ENCODE measurements around the gene NSUN2. TPM values are rescaled to one million over a fixed set of nuclear protein-coding genes. Genes with fewer than 3 reads are reported as not detected.

The NSUN2 gene
- total and polyA plus RNA-seq, 12 donors: 21.3 to 66.8 (median 40.2) TPM

- no peak for DNase-seq
Observed at GRCh38 chr5:6626508-6626907, 6.3 kb downstream of the NSUN2 start.

GRCh38 chr5:6623941-6624340 is 8.9 kb downstream of the NSUN2 start:
- no peak overlapping the region for H3K4me3 ChIP-seq
- no peak for DNase-seq
- no peaks in the 10 kb centered on the region for H3K27me3 ChIP-seq
- no peaks in the 10 kb centered on the region for H3K4me1 ChIP-seq (replicated peaks in 1 of 2)
- H3K36me3 ChIP-seq (replicated peaks in 1 of 2): peaks cover 0 to 55% of the 10 kb centered on the region in 2 donors
- intact Hi-C loops (cut with DNase I): no loop called here
- no peaks in the 10 kb centered on the region for H3K9me3 ChIP-seq (replicated peaks in 1 of 3)
- H3K27ac ChIP-seq: no peak overlapping the region
- TF ChIP-seq POLR2A (IDR thresholded peaks at IDR 0.05): no peak
- 93 to 96% (median 94%) methylated on average over 3 of the region's 3 CpGs for WGBS, 4 donors

More at GRCh38 chr5:6626508-6626907, 6.3 kb downstream of the NSUN2 start:
- intact Hi-C loops (cut with DNase I): no loop called here
- no peak overlapping the region for H3K27ac ChIP-seq
- peaks cover 0 to 4% of the 10 kb centered on the region in 2 donors for H3K4me1 ChIP-seq (replicated peaks in 1 of 2)
- H3K4me3 ChIP-seq: no peak overlapping the region
- H3K9me3 ChIP-seq (replicated peaks in 1 of 3): no peaks in the 10 kb centered on the region
- H3K27me3 ChIP-seq: no peaks in the 10 kb centered on the region
- 91 to 94% (median 93%) methylated on average over 9 to 10 of the region's 10 CpGs for WGBS, 4 donors
- H3K36me3 ChIP-seq (replicated peaks in 1 of 2): peaks cover 0 to 43% of the 10 kb centered on the region in 2 donors
- TF ChIP-seq CTCF (IDR thresholded peaks at IDR 0.05) (no peak), POLR2A (IDR thresholded peaks at IDR 0.05) (no peak)

DNA sequence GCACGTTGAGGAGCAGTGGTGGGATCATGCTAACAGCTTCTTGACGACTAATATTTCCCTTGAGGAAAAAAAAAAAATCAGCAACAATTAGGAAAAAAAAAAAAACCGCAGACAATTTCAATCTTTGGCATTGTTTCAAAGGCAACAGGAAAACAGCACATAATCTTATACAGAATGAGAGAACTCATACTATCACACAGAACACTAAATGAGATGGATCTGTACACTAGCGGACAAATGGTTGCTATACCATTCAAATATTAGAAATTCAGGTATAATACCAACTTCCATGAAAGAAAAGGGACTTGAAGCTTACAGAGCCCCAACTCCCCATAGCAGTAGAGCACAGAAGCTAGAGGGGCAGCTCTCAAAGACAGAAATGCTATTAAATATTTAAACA is 9.6 kb downstream of the NSUN2 start:
- no peak overlapping the region for H3K27ac ChIP-seq
- H3K27me3 ChIP-seq: no peaks in the 10 kb centered on the region
- 88 to 93% (median 90%) methylated on average over 4 of the region's 4 CpGs for WGBS, 4 donors
- peaks cover 0 to 55% of the 10 kb centered on the region in 2 donors for H3K36me3 ChIP-seq (replicated peaks in 1 of 2)
- H3K9me3 ChIP-seq (replicated peaks in 1 of 3): no peaks in the 10 kb centered on the region
- intact Hi-C loops (cut with DNase I): no loop called here
- TF ChIP-seq POLR2A (IDR thresholded peaks at IDR 0.05) (no peak), CTCF (IDR thresholded peaks at IDR 0.05) (no peak)
- no peaks in the 10 kb centered on the region for H3K4me1 ChIP-seq (replicated peaks in 1 of 2)
- DNase-seq: no peak
- H3K4me3 ChIP-seq: no peak overlapping the region

- TF ChIP-seq POLR2A (IDR thresholded peaks at IDR 0.05) (no peak), CTCF (IDR thresholded peaks at IDR 0.05) (no peak)
- Histone ChIP-seq H3K9me3 (replicated peaks in 1 of 3) (no peaks in the 10 kb centered on the region), H3K27me3 (no peaks in the 10 kb centered on the region), H3K27ac (no peak overlapping the region), H3K36me3 (replicated peaks in 1 of 2) (peaks cover 0 to 84% of the 10 kb centered on the region in 2 donors), H3K4me1 (replicated peaks in 1 of 2) (no peaks in the 10 kb centered on the region), H3K4me3 (no peak overlapping the region)
- intact Hi-C loops (cut with DNase I): no loop called here
- no peak for DNase-seq
- WGBS, 4 donors: 88 to 93% (median 90%) methylated on average over 6 of the region's 6 CpGs
Observed at GRCh38 chr5:6616632-6617031, 16.2 kb downstream of the NSUN2 start.

- H3K9me3 ChIP-seq (replicated peaks in 1 of 3): no peaks in the 10 kb centered on the region
- H3K4me1 ChIP-seq (replicated peaks in 1 of 2): no peaks in the 10 kb centered on the region
- no peak overlapping the region for H3K27ac ChIP-seq
- no peak for TF ChIP-seq POLR2A (IDR thresholded peaks at IDR 0.05)
- TF ChIP-seq CTCF (IDR thresholded peaks at IDR 0.05): no peak
- no peak overlapping the region for H3K4me3 ChIP-seq
- intact Hi-C loops (cut with DNase I): no loop called here
- H3K27me3 ChIP-seq: no peaks in the 10 kb centered on the region
- WGBS, 4 donors: 86 to 88% (median 87%) methylated on average over 8 of the region's 8 CpGs
- no peak for DNase-seq
- H3K36me3 ChIP-seq (replicated peaks in 1 of 2): peaks cover 0 to 86% of the 10 kb centered on the region in 2 donors
Observed at GRCh38 chr5:6615034-6615815, 17.6 kb downstream of the NSUN2 start.

All from adrenal gland (tissue), 12 donors.